Activated CD8-positive, alpha-beta T cell treated with anti-CD3 and anti-CD28 coated beads, Interleukin-2, amount 10 ng/mL, durations not matched to agents 7 days and 5 days (primary cell): Measurements from ENCODE around the gene ZBTB8OS. TPM values are rescaled to one million over a fixed set of nuclear protein-coding genes. Genes with fewer than 3 reads are reported as not detected.
A peak's percentile ranks its signal among the peaks of the same experiment; 100 is the strongest.
"Not testable (repeated sequence)": the region's sequence is repeated elsewhere in the genome, so short reads cannot be mapped to it uniquely, and the experiment has no call there.

ENCODE experiments used
- ATAC-seq: fragments of 150-1000 bp; cut with Tn5 transposase; one replicate; pipeline ENCODE4 v1.10.0; 2021; ENCODE audit warnings: moderate library complexity
- CTCF ChIA-PET: fragments of 350-600 bp; sonication (Branson Sonifier 250); formaldehyde crosslinking; loops from one replicate; lab custom pipeline; 2021; ENCODE audit warnings: antibody characterized with exemption; lab: Charles Lee
- POLR2A ChIA-PET: fragments of 350-600 bp; sonication (Branson Sonifier 250); formaldehyde crosslinking; loops from one replicate; lab custom pipeline; 2021; ENCODE audit warnings: antibody characterized with exemption; lab: Charles Lee
- DNase-seq: peaks from one replicate; pipeline ENCODE4 v3.0.0-alpha.2; 2020
- H3K27ac Mint-ChIP-seq: one replicate; pipeline ENCODE4 v1.8.0; 2021; ENCODE audit warnings: mild to moderate bottlenecking, mixed read lengths
- H3K27me3 Mint-ChIP-seq: one replicate; pipeline ENCODE4 v1.8.0; 2021; ENCODE audit warnings: low read depth, mixed read lengths
- H3K36me3 Mint-ChIP-seq: one replicate; pipeline ENCODE4 v1.8.0; 2021; ENCODE audit warnings: low read depth, mixed read lengths
- H3K4me1 Mint-ChIP-seq: one replicate; pipeline ENCODE4 v1.8.0; 2021; ENCODE audit warnings: low read depth, mixed read lengths
- H3K4me3 Mint-ChIP-seq: one replicate; pipeline ENCODE4 v1.8.0; 2021; ENCODE audit warnings: mild to moderate bottlenecking, mixed read lengths
- H3K9me3 Mint-ChIP-seq: one replicate; pipeline ENCODE4 v1.8.0; 2022; ENCODE audit warnings: mixed read lengths; ENCODE audit not compliant: insufficient read depth
- total RNA-seq, 2 experiments: library from RNA; stranded (reverse); gene quantifications; one replicate each; pipeline ENCODE4 v1.2.3, GENCODE V29; 2021

The ZBTB8OS gene
- total RNA-seq, result 10 to 100 TPM; 50.5 to 54.1 TPM

DNA sequence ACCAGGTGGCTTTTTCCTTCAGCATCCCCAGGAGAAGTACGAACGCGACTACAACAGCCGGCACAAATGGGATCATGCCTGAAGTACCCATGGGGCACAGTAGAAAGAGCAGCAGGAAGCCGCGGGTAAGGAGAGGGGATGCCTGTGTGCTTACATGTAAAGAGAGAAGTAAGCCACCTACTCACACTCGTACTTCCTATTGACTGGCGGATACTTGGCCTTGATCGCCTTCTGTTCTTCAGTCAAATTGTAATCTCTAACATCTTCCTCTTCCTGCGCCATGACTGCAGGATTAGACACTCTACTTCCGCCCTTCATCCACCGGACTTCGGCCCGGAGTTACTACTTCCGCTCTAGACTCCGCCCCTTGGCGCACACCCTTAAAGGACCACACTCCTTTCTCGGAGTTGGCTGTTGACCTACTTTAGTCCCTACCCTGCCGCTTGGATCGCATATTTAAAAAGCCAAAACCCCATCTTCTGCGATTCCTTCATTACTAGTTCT is at the start of gene ZBTB8OS:
ZBTB8OS (minus strand) TSS at position 303 of the 504 bp plus-strand sequence; CDS start at position 282, 21 bp downstream.
- peak within 1 kb of the TSS; percentile 99 for H3K27ac Mint-ChIP-seq
- H3K9me3 Mint-ChIP-seq, result no peaks in the 10 kb centered on the region
- H3K4me3 Mint-ChIP-seq, result peak within 1 kb of the TSS; percentile 98
- H3K27me3 Mint-ChIP-seq, result no peaks in the 10 kb centered on the region
- peak; percentile 93 for DNase-seq
- ChIA-PET CTCF (interaction anchor here (0.7 to 1.4 kb wide), 5 partner anchors 23 to 201 kb away, joined by 3 to 9 read pairs (median 3); no protein-coding TSS in a partner anchor), POLR2A (interaction anchor here (0.7 to 2.0 kb wide), 13 partner anchors 12 to 399 kb away, joined by 3 to 16 read pairs (median 3); partner anchors contain the start of genes LCK, S100PBP and YARS1)
- H3K36me3 Mint-ChIP-seq, result peaks cover 53% of the 10 kb centered on the region
- H3K4me1 Mint-ChIP-seq, result peaks cover 39% of the 10 kb centered on the region
- ATAC-seq, result peak; percentile 76

DNA sequence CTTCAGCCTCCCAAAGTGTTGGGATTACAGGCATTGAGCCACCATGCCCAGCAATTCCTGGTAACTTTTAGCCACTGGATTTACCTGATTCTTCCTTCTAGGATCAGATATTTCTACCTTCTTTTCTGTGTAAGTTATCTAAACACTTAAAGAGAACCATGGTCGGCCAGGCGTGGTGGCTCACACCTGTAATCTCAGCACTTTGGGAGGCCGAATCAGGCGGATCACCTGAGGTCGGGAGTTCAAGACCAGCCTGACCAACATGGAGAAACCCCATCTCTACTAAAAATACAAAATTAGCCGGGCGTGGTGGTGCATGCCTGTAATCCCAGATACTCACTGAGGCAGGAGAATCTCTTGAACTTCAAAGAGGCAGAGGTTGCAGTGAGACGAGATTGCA is 46.6 kb upstream of the ZBTB8OS start:
- H3K36me3 Mint-ChIP-seq, H3K4me3 Mint-ChIP-seq, POLR2A ChIA-PET, ATAC-seq, H3K27ac Mint-ChIP-seq, DNase-seq, H3K9me3 Mint-ChIP-seq, CTCF ChIA-PET: not testable (repeated sequence)
- peaks cover 18% of the 10 kb centered on the region for H3K27me3 Mint-ChIP-seq
- H3K4me1 Mint-ChIP-seq, result peaks cover 17% of the 10 kb centered on the region

DNA sequence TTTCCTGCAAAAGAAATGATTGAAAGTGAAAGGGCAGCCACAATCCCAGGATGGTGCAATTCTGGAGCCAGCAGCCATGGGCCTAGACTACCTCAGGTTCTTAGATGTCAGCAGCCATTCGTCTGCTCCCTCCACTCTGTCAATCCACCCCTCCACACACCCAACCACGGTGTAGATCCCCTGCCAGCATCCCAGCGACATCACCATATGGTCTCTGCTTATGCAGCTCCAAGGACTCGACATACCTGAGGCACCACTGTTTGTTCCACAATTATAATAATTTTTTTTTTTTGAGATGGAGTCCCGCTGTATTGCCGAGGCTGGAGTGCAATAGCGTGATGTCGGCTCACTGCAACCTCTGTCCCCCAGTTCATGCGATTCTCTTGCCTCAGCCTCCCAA is 45.7 kb upstream of the ZBTB8OS start:
- Mint-ChIP-seq H3K9me3 (no peaks in the 10 kb centered on the region), H3K36me3 (no peaks in the 10 kb centered on the region), H3K4me3 (no peak overlapping the region), H3K4me1 (peaks cover 15% of the 10 kb centered on the region), H3K27me3 (peaks cover 9% of the 10 kb centered on the region), H3K27ac (peak overlapping the region; percentile 4)
- CTCF ChIA-PET, result no interaction called here
- ATAC-seq (no peak), DNase-seq (no peak)
- POLR2A ChIA-PET, result no interaction called here

DNA sequence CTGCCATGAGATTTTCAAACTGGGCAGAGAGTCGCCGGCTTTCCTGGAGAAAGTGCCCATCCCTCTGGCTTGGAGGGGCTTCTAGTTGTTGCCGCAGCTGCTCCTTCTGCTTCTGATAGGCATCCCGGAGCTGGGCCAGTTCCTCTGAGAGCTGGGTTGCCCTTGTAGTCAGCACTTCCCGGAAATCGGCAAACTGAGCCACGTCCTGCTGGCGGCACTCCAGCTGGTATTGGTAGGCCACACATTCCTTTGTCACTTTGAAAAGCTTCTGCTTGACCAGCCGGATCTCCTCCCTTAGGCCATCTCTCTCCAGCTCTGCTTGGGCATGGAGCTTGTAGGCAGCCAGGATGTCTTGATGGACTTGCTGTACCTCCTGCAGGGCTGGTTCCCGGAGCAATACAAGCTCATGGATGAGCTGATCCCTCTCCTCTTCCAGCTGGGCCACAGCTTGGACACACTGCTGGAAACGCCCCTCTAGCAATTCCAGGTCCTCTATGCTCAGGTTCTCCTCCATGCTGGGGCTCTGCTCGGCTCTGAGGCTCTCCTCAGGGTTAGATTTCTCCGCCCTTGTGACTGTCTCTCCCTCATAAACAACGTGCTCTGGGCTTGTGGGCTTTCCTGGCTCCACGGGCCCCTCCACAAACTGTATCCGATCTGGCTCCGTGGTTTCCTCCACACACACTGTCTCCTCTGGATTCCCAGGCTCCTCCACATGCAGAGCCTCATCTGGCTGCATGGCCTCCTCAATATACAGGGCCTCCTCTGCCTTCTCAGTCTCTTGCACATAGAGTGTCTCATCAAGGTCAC is 45.0 kb upstream of the ZBTB8OS start:
- no peak for DNase-seq
- no peak for ATAC-seq
- CTCF ChIA-PET, result interaction anchor here (1.0 to 1.3 kb wide), 2 partner anchors 17 to 175 kb away, joined by 3 to 7 read pairs; no protein-coding TSS in a partner anchor
- Mint-ChIP-seq H3K27ac (peak overlapping the region; percentile 4), H3K9me3 (no peaks in the 10 kb centered on the region), H3K4me1 (peaks cover 15% of the 10 kb centered on the region), H3K36me3 (peaks cover under 1% of the 10 kb centered on the region), H3K27me3 (peaks cover 7% of the 10 kb centered on the region), H3K4me3 (no peak overlapping the region)
- POLR2A ChIA-PET, result interaction anchor here (0.9 kb wide), 1 partner anchor 44 kb away, joined by 3 read pairs; the partner anchor contains the start of genes RBBP4 and ZBTB8OS

DNA sequence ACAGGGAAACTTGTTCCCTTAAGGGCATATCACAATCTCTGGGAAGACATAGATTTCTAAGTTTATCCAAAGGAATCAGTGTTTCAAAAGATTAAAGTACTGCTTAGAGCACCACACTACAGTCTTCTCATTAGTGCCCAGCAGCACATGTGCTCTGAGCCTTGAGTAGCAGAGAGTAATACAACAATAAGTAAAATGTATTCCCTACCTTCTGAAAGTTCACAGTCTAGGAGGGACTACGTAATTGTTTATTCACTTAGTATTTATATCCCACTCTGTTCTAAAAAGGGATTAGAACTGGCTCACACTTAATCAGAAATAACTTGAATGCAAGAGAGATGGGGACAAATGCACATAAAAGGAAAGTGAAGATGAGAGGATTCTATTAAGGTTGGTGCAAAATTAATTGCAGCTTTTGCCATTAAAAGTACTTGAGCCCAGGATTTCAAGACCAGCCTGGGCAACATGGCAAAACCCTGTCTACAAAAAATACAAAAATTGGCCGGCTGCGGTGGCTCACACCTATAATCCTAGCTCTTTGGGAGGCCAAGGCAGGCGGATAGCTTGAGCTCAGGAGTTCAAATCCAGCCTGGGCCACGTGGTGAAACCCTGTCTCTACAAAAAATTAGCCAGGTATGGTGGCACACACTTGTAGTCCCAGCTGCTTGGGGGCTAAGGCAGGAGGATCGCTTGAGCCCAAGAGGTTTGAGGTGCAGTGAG is 43.3 kb upstream of the ZBTB8OS start:
- no peak overlapping the region for H3K27ac Mint-ChIP-seq
- no peak for ATAC-seq
- peaks cover 3% of the 10 kb centered on the region for H3K36me3 Mint-ChIP-seq
- no peak for DNase-seq
- H3K4me3 Mint-ChIP-seq, result no peak overlapping the region
- H3K9me3 Mint-ChIP-seq, result no peaks in the 10 kb centered on the region
- peaks cover 15% of the 10 kb centered on the region for H3K4me1 Mint-ChIP-seq
- CTCF ChIA-PET, result no interaction called here
- POLR2A ChIA-PET, result no interaction called here
- H3K27me3 Mint-ChIP-seq, result no peaks in the 10 kb centered on the region

DNA sequence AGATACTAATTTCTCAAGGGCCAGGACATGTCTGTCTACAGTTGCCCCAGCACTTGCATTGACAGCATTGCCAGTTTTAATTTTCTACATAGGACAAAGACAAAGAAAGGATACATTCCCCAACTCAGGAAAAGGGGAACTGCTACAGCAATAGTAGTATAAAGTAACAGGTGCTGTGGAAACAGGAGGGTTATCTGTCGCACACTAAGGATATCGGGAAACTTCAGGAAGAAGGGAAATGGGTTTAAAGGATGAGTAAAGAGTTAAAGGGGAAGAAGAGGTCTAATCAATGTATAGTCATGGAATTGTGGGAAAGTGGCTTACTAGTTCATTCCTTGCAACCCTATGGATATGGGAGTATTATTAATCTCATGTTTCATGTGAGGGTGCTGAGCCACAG is 36.0 kb upstream of the ZBTB8OS start:
- ATAC-seq (no peak), DNase-seq (no peak)
- Mint-ChIP-seq H3K27me3 (no peaks in the 10 kb centered on the region), H3K27ac (peak overlapping the region; percentile 2), H3K4me1 (no peaks in the 10 kb centered on the region), H3K4me3 (no peak overlapping the region), H3K36me3 (peaks cover 38% of the 10 kb centered on the region), H3K9me3 (no peaks in the 10 kb centered on the region)
- ChIA-PET POLR2A (interaction anchor here (0.9 kb wide), 1 partner anchor 23 kb away, joined by 3 read pairs; no protein-coding TSS in a partner anchor), CTCF (interaction anchor here (0.6 to 1.9 kb wide), 2 partner anchors 26 to 166 kb away, joined by 3 to 5 read pairs; no protein-coding TSS in a partner anchor)

DNA sequence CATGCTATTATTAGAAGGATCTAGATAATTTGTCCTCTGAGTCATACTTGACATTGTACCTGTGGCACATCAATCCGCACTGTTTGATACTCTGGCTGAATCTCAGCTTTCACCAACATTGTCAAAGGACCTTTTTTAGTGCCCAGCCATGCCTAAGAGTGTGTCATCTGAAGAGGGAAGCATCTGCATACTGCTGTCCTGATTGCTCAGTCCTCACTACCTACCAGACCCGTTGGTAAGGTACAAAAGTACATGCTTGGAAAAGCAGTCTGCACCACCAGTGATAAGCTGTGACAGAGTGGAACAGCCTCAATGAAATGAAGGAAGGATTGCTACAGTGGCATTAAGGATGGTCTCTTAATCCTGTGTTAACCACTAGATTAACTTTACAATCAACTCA is 35.1 kb upstream of the ZBTB8OS start:
- no peaks in the 10 kb centered on the region for H3K4me1 Mint-ChIP-seq
- no peak for DNase-seq
- H3K36me3 Mint-ChIP-seq, result peaks cover 46% of the 10 kb centered on the region
- CTCF ChIA-PET, result interaction anchor here (1.6 kb wide), 1 partner anchor 26 kb away, joined by 3 read pairs; no protein-coding TSS in a partner anchor
- H3K9me3 Mint-ChIP-seq, result no peaks in the 10 kb centered on the region
- H3K4me3 Mint-ChIP-seq, result no peak overlapping the region
- POLR2A ChIA-PET, result interaction anchor here (1.9 kb wide), 1 partner anchor 20 kb away, joined by 4 read pairs; no protein-coding TSS in a partner anchor
- H3K27ac Mint-ChIP-seq, result no peak overlapping the region
- no peaks in the 10 kb centered on the region for H3K27me3 Mint-ChIP-seq
- ATAC-seq, result no peak

DNA sequence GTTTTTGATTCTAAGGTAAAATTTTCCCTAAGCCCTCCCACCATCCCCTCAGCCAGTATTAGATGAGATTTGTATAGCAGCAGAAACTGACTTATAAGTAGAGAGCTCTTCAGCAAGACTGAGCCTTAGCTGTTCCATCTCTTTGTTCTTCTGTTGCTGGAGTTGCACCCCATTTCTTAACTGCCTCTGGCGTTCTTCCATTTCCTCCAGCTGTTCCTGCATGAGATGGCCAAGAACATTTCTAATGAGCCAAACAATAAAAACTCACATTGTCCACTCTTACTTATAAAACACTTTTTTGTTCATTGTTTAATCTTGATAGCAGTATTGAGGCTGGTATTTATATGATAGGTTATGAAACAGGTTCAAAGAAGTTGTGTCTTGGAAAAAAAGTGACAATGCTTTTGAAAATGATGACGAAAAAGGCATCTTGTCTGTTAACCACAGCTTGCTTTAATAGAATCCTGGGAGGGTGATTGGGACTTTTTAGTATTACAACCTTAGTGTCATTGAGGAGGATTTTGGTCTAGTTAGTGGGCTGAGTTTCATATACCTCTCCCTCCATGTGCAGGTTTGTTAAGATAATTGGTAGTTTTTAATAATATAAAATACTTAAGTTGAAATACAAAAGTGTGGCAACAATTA is 33.9 kb upstream of the ZBTB8OS start:
- ChIA-PET CTCF (interaction anchor here (1.6 kb wide), 1 partner anchor 27 kb away, joined by 3 read pairs; no protein-coding TSS in a partner anchor), POLR2A (interaction anchor here (1.9 kb wide), 1 partner anchor 22 kb away, joined by 4 read pairs; no protein-coding TSS in a partner anchor)
- H3K4me3 Mint-ChIP-seq, result no peak overlapping the region
- H3K4me1 Mint-ChIP-seq, result no peaks in the 10 kb centered on the region
- ATAC-seq (no peak), DNase-seq (no peak)
- H3K27me3 Mint-ChIP-seq, result no peaks in the 10 kb centered on the region
- peak overlapping the region; percentile 4 for H3K27ac Mint-ChIP-seq
- peaks cover 51% of the 10 kb centered on the region for H3K36me3 Mint-ChIP-seq
- H3K9me3 Mint-ChIP-seq, result no peaks in the 10 kb centered on the region

DNA sequence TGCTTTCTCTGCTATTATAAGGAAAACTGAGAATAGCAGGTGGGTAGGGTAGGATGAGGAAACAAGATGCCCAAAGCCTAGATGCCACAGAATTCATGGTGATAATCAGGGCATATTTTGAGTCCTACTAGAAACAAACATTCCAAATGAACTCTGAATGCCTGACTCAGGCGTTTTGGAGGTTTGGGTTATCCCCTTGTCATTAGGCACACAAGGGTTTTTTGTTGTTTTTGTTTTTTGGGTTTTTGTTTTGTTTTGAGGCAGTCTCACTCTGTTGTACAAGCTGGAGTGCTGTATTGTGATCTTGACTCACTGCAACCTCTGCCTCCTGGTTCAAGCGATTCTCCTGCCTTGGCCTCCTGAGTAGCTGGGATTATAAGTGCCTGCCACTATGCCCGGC is 33.0 kb upstream of the ZBTB8OS start:
- H3K36me3 Mint-ChIP-seq, result peaks cover 56% of the 10 kb centered on the region

DNA sequence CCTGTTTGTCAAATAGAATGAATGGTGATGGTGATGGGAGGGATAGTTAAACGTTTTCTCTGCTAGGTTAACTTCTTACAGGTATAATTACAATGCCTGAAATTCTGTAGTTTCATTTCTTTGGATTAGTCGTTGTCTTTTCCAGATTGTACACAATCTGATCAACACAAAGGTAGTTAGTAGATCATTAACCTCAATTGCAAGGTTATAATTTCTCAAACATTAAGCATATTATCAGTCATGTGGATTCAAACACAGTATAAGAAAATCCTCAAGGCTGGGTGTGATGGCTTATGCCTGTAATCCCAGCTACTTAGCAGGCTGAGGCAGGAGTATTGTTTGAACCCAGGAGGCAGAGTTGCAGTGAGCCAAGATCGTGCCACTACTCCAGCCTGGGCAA is 31.6 kb upstream of the ZBTB8OS start:
- Mint-ChIP-seq H3K27ac (no peak overlapping the region), H3K4me1 (no peaks in the 10 kb centered on the region), H3K36me3 (peaks cover 63% of the 10 kb centered on the region), H3K4me3 (no peak overlapping the region), H3K27me3 (no peaks in the 10 kb centered on the region), H3K9me3 (no peaks in the 10 kb centered on the region)
- POLR2A ChIA-PET, result interaction anchor here (0.6 kb wide), 1 partner anchor 57 kb away, joined by 3 read pairs; no protein-coding TSS in a partner anchor
- ATAC-seq (no peak), DNase-seq (no peak)
- CTCF ChIA-PET, result no interaction called here

More for the DNA sequence above, 33.0 kb upstream of the ZBTB8OS start:
- ChIA-PET CTCF (no interaction called here), POLR2A (no interaction called here)
- no peak overlapping the region for H3K27ac Mint-ChIP-seq
- no peaks in the 10 kb centered on the region for H3K27me3 Mint-ChIP-seq
- no peak overlapping the region for H3K4me3 Mint-ChIP-seq
- no peaks in the 10 kb centered on the region for H3K4me1 Mint-ChIP-seq
- H3K9me3 Mint-ChIP-seq, result no peaks in the 10 kb centered on the region
- no peak for DNase-seq
- no peak for ATAC-seq

DNA sequence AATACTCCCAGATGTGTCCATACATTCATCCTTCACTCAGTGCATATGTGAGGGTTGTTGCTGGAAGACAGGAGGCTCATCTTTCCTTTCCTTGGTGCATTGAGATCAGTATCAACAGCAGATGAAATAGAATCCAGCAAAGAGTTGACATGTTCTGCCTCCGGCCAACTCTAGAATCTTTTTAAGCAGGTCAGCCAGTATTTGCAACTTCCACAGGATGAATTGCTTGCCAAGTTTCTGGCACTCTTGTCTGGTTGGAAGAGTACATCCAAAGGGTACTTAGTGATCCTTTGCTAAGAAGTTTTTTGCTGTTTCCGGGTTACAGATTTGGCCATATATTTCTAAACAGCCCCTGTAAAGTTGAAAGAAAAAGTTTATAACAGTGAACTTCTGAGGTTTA is 31.2 kb upstream of the ZBTB8OS start:
- Mint-ChIP-seq H3K27me3 (no peaks in the 10 kb centered on the region), H3K9me3 (no peaks in the 10 kb centered on the region), H3K36me3 (peaks cover 67% of the 10 kb centered on the region), H3K4me1 (no peaks in the 10 kb centered on the region), H3K4me3 (no peak overlapping the region), H3K27ac (no peak overlapping the region)
- ChIA-PET POLR2A (interaction anchor here (0.6 kb wide), 1 partner anchor 57 kb away, joined by 3 read pairs; no protein-coding TSS in a partner anchor), CTCF (no interaction called here)
- no peak for DNase-seq
- no peak for ATAC-seq
